GM06990 (cell line): ENCODE results near the gene EPHB1.

Source experiments
- DNase-seq: peaks from one replicate; pipeline ENCODE4 v3.0.0-alpha.2; 2011; ENCODE audit not compliant: insufficient read length; ENCODE audit errors: extremely low read depth
- H3K27me3 ChIP-seq: replicated peaks from 2 replicates; pipeline ENCODE4 v1.6.0; 2011; ENCODE audit warnings: low read length; ENCODE audit not compliant: control insufficient read depth, insufficient read depth
- H3K36me3 ChIP-seq: 2 replicates; pipeline ENCODE4 v1.5.1; 2011; ENCODE audit warnings: low read length; ENCODE audit not compliant: control insufficient read depth, insufficient read depth
- H3K4me3 ChIP-seq: replicated peaks from 2 replicates; pipeline ENCODE4 v1.5.1; 2011; ENCODE audit warnings: low read depth, mild to moderate bottlenecking, control low read depth, low read length
- TF ChIP-seq, protein P1 (sequence below): IDR thresholded peaks from 2 replicates; pipeline ENCODE4 v1.5.1; 2011; ENCODE audit warnings: low read length, control low read depth, mild to moderate bottlenecking, inconsistent platforms; ENCODE audit not compliant: insufficient read depth, poor library complexity, severe bottlenecking

EPHB1 gene

DNA sequence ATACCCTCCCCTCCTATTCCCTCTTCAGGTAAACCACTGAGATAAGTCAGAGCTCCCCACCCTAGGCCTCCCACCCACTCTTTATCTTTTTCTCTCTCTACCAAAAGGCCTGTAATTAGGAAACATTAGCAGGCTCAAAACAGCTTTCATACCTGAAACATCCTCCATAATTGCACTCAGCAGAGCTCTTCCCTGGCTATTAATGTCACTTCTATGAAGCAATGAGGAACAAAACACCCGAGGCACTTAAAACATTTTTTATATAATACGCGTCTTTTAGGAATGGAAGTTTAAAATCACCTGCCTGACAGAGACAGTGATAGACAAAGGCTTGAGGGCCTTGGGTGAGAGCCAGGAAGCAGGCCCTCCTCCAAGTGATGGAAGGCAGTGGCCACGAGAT is 138.9 kb downstream of the EPHB1 start:
- no peaks in the 10 kb centered on the region for H3K36me3 ChIP-seq
- no peaks in the 10 kb centered on the region for H3K27me3 ChIP-seq
- no peak for DNase-seq
- H3K4me3 ChIP-seq, result no peak overlapping the region
- TF ChIP-seq, protein P1, sequence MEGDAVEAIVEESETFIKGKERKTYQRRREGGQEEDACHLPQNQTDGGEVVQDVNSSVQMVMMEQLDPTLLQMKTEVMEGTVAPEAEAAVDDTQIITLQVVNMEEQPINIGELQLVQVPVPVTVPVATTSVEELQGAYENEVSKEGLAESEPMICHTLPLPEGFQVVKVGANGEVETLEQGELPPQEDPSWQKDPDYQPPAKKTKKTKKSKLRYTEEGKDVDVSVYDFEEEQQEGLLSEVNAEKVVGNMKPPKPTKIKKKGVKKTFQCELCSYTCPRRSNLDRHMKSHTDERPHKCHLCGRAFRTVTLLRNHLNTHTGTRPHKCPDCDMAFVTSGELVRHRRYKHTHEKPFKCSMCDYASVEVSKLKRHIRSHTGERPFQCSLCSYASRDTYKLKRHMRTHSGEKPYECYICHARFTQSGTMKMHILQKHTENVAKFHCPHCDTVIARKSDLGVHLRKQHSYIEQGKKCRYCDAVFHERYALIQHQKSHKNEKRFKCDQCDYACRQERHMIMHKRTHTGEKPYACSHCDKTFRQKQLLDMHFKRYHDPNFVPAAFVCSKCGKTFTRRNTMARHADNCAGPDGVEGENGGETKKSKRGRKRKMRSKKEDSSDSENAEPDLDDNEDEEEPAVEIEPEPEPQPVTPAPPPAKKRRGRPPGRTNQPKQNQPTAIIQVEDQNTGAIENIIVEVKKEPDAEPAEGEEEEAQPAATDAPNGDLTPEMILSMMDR, result no peak

DNA sequence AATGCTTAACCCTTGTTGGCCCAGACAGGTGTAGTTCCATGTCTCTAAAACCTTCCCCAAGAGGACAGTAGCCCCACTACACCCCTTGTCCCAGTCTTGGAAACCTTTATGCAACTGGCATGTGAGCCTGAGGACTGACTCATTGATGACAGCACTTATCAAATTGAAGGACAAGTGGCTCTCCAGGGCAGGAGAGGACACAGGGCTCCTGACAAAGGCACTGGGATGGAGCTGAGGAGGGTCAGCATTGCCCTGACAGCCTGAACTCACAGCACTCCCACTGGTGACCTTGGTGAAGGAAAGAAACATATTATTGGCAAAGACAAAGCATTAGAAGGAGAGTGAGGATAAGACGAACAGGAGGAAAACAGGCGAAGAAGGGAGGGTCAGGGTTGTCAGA is 139.9 kb downstream of the EPHB1 start:
- no peak for DNase-seq
- Histone ChIP-seq H3K27me3 (no peaks in the 10 kb centered on the region), H3K4me3 (no peak overlapping the region), H3K36me3 (no peaks in the 10 kb centered on the region)
- TF ChIP-seq, protein P1, result no peak

GRCh38 chr3:134937256-134938028 is 142.4 kb downstream of the EPHB1 start:
- TF ChIP-seq, protein P1, result no peak
- H3K27me3 ChIP-seq, result no peaks in the 10 kb centered on the region
- H3K4me3 ChIP-seq, result no peak overlapping the region
- DNase-seq, result no peak
- H3K36me3 ChIP-seq, result no peaks in the 10 kb centered on the region

GRCh38 chr3:134938029-134938525 is 143.0 kb downstream of the EPHB1 start:
- TF ChIP-seq, protein P1, result no peak
- no peaks in the 10 kb centered on the region for H3K27me3 ChIP-seq

DNA sequence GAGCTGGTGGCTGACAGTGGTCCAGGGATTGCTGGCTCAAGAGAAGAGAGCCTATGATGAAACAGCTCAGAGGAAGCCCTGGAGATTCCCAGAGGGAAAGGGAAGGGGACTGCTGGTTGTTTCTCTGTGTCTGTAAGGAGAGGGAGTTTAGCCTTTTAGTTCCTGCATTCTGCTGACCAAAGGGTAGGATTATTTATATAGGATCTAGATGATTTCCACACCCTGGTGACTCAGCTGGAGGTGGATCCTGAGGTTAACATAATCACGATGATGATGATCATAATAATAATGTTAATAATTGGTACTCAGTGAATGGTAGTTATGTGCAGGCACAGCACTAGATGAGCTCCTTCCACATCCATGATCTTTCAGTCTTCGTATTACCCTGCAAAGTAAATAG is 144.9 kb downstream of the EPHB1 start:
- TF ChIP-seq, protein P1, result no peak
- Histone ChIP-seq H3K36me3 (no peaks in the 10 kb centered on the region), H3K27me3 (no peaks in the 10 kb centered on the region), H3K4me3 (no peak overlapping the region)
- no peak for DNase-seq

More at GRCh38 chr3:134938029-134938525, 143.0 kb downstream of the EPHB1 start:
- no peaks in the 10 kb centered on the region for H3K36me3 ChIP-seq
- no peak for DNase-seq
- no peak overlapping the region for H3K4me3 ChIP-seq

- DNase-seq, result no peak
- TF ChIP-seq, protein P1, result no peak
- H3K36me3 ChIP-seq, result no peaks in the 10 kb centered on the region
- H3K27me3 ChIP-seq, result no peaks in the 10 kb centered on the region; the same call in 1 of the 2 replicates
- H3K4me3 ChIP-seq, result no peak overlapping the region
These were observed 146.8 kb downstream of the EPHB1 start for GRCh38 chr3:134941820-134942219.
